Left cardiac atrium (tissue), 4 donors: ENCODE data around the gene BRAT1. TPM values are rescaled to one million over a fixed set of nuclear protein-coding genes. Genes with fewer than 3 reads are reported as not detected.
"Not testable (repeated sequence)": the region's sequence is repeated elsewhere in the genome, so short reads cannot be mapped to it uniquely, and the experiment has no call there.

Experiments
- ATAC-seq, 2 donors: fragments of 200-7000 bp; cut with Tn5 transposase; one replicate each; pipeline ENCODE4 v1.9.1; 2020; ENCODE audit warnings: mild to moderate bottlenecking in 2 of 2, moderate library complexity in 2 of 2
- DNase-seq: peaks from one replicate; pipeline ENCODE4 v3.0.0-alpha.2; 2020
- intact Hi-C, 2 donors: fragments of 100-400 bp; cut with DNase I; formaldehyde crosslinking; loops; one replicate each; pipeline versions ENCODE4 v1.14.1 to v1.15.1; 2022 to 2023
- long read RNA-seq: library from polyadenylated mRNA; unstranded; transcript quantifications from one replicate; pipeline ENCODE4 v2.0.0, GENCODE V29; 2021
- total RNA-seq, 2 donors: library from RNA; stranded (reverse); fragmentation: NEBNext Ultra II Directional; extraction: Animal tissue kit (Norgen Biotek cat#: 25700); gene quantifications; one replicate each; pipeline ENCODE4 v1.2.1, GENCODE V29; 2021
- donor health status: DM: no; HTN: yes; CAD: no.
- donor health status: DM: no; HTN: yes; CAD: no; lungs with severe emphysema.
- donor health status: DM: yes; HTN: yes; CAD: no.
- donor health status: Dilated cardiomyopathy.

The BRAT1 gene
- total RNA-seq: 10 to 100 TPM; 14.6 to 17.6 TPM
- long read RNA-seq, transcript BRAT1-201 (14 exons, 2,915 nt): major isoform, 37 of 92 reads
- long read RNA-seq, partial matches to known transcripts: 24 of 92 reads
- long read RNA-seq, other reads (novel, unspliced or antisense): 31 of 92 reads

DNA sequence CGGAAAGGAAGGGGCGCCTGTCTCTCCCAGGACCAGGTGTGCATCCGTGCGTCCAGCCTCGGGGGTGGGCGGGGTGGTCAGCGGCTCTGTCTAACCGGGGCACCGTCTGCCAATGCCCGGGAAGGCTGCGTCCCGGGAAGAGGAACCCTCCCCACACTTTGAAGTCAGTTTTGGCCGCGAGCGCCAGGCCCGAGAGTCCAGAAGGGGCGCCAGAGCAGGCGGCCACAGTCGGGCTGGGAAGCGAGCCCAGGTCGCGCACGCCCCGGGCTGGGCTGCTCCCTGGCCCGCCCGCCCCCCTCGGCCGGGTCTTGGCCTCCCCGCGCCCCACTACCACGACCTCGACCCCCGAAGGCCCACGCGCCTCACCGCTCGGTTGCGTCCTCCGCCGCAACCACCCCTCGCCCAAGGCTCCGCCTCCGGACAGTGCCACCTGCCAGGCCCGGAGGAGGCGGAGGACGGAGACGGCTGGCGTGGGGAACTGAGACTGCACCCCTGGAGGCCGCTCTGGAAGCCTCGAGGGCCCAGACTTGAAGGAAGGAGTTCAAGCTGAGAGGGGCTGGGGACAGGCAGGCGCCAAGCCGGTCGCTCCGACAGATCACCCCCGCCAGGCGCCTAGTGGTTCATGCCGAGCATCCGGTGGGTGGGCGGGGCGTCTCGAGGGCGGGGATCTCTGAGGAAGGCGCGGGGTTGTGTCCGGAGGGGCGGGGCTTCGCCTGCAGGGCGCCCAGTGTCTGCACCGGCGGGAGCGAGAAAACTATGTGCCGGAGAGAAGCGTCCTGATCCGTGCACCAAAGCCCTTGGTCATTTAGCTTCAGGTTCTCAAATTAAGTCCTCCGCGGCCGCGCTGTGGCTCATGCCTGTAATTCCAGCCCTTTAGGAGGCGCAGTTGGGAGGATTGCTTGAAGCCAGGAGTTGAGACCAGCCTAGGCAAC lies at the start of gene BRAT1:
TSS of gene BRAT1 (minus strand) at position 404 of the 932 bp plus-strand sequence. CDS start 1,093 bp downstream, outside the sequence.
- DNase-seq: peak; percentile 98
- peak; percentile 91 to 94 for ATAC-seq
- intact Hi-C loops: no loop called here

DNA sequence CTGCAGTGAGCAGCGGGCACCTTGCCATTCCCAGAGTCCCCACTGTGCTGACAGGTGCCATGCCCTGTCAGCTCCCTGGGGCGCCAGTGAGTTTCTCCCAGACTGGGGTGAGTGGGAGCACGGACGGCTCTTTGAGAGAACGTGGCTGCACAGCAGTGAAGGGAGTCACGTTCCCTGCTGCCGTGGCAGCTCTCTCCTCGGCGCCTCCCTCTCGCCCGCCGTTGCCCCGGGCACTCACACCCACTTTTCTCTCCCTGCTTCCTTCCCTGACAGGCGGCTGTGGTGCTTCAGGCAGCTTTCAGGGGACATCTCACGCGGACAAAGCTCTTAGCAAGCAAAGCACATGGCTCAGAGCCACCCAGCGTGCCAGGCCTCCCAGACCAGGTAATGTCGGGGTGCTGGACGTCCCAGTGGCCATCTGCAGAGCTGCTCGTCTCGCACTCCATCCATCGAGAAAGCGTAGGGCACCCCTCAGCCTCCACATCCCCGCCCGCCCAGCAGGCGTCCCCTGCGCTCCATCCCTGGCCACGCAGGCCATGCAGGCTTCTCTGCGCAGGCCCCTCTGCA lies 49.4 kb upstream of the BRAT1 start:
- intact Hi-C loops: loop anchor here in 1 of 2 donors (5.0 kb wide), 1 partner anchor 37 kb away; no protein-coding TSS in a partner anchor
- ATAC-seq: peak; percentile 34 to 42
- DNase-seq: peak; percentile 47

DNA sequence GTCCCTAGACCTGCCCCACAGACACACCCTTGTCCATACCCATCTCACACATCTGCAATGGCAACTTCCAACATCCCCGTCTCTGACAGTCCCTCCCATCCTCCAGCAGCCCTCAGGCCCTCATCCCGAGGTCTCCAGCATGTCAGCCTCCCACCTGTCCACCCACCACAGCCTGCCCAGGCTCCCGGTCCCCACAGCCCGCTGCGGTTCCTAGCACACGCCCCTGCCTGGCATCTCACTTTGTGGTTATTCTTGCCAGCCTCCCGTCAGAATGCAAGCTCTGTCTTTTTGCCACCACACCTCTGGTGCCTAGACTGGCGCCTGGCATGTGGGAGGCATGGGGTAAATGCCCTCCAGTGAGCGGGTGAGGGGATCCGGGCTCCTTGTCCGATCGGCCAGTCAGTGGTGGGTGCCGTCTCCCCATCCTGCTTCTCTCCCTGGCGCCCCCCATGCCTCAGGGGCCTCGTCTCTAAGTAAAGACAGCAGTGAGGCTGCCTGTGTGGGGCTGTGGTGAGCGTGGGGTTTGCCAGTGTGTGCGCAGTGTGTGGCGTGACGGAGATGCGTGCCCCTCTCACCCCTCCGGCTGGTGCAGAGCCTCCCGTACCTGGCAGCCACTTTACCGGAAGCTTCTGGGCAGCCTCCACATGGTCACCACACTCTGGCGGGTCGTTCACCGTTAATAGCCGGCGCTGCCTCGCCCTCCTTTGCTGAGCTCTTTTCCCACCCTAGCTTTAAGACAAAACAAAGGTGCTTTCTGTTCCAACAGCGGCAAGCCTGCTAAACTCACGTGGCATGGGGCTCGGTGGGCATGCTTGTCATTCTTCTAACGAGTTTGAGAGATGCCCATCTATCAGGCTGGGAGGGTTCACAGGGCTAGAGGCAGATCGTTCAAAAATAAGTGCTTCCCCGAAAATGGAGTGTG lies 48.0 kb upstream of the BRAT1 start:
- ATAC-seq (no peak), DNase-seq (no peak)
- intact Hi-C loops: loop anchor here in 1 of 2 donors (5.0 kb wide), 1 partner anchor 36 kb away; no protein-coding TSS in a partner anchor

DNA sequence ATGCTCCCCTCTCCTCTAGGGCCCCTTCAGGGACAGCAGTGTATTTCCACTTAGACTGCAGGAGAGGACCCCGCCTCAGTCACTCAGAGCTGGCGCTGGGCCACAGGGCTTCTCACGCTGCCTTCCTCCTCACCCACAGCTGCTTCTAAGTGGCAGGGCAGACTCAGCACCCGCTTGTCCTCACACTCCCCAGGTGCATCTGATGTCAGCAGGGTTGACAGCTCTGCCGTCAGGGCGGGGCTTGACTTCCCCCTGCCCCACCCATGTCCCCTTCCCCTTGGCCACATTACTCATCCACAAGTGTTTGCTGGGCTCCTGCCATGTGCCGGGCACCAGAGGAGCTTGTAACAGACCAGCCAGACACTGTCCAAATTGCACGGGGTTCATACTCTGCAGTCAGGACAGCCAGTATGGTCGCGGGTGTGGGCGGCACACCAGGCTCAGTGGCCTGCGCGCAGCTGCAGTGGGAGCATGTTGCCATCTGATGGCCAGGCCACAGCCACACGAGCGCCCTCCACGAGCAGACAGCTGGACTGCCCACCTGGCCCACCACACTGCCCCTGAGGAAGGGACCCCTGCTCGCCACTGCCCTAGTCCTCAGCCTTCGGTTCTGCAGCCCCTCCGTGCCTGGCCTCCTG lies 47.2 kb upstream of the BRAT1 start:
- ATAC-seq (peak in 1 of 2 donors; percentile 33), DNase-seq (no peak)
- intact Hi-C loops: loop anchor here in 1 of 2 donors (5.0 kb wide), 1 partner anchor 35 kb away; no protein-coding TSS in a partner anchor

DNA sequence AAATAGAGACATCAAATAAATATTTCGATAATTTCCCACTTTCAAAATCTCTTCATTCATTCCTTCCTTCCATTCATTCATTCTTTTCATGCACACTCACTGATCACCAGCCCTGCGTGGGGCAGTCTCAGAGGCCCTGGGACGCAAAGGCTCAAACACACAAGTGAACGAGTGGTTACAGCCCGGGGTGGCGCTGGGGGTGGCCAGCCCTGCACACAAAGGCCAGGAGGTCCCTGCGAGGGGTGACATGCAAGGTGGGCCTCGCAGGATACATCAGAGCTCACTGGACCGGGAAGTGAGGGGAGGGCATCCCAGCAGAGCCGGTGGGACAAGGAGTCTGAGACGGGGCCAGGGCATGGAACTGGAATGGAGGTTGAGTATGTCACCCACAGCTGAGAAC lies 46.6 kb upstream of the BRAT1 start:
- intact Hi-C loops: loop anchor here in 1 of 2 donors (5.0 kb wide), 1 partner anchor 35 kb away; no protein-coding TSS in a partner anchor
- no peak for DNase-seq
- ATAC-seq: no peak

DNA sequence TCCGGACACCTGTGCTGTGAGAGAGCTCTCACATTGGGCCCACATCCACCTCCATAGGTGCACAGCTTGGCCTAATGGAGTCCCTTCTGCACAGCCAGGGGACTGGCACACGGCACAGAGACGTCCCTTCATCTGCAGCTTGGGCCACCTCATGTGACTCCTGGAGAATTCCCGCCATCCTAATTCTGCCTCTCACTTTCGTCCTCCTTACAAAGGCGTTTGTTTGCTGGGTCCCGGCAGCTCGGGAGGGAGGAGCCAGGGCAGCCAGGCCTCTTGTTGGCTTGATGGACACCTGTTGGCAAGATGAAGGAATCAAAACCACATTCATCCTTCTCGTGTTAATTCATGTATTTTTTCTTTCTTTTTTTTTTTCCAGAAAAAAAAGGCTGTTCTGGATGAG lies 45.7 kb upstream of the BRAT1 start:
- ATAC-seq: no peak

DNA sequence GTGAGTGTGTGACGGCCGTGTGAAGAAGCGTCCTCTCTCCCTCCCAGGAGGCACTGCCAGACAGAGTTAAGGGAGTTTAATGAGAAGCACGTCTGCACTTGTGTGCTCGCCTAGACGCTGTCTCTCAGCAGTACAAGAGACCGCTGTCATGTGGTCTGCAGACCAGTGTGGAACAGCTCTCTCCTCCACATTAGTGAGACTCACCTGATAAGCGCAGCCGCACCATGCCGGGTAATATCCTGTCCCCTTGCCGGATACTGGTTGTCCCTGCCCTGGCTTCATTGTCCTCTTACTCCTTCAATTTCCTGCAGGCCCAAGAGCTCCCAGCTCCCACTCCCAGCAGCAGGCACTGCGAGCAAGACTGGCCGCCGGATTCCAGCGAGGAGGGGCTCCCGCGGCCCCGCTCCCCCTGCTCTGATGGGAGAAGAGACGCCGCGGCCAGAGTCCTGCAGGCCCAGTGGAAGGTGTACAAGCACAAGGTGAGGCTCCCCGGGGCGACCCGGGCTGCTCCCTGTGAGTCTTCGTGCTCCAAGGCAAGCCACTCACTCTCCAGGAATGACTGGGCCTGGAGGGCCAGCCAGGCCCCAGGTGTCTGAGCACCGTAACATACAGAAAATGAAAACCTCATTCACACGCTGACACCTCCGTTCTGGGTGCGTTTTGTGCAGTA lies 43.0 kb upstream of the BRAT1 start:
- intact Hi-C loops: no loop called here
- ATAC-seq: no peak
- no peak for DNase-seq

More for the DNA sequence above, 45.7 kb upstream of the BRAT1 start:
- DNase-seq: no peak
- intact Hi-C loops: loop anchor here in 1 of 2 donors (5.0 kb wide), 1 partner anchor 34 kb away; no protein-coding TSS in a partner anchor

DNA sequence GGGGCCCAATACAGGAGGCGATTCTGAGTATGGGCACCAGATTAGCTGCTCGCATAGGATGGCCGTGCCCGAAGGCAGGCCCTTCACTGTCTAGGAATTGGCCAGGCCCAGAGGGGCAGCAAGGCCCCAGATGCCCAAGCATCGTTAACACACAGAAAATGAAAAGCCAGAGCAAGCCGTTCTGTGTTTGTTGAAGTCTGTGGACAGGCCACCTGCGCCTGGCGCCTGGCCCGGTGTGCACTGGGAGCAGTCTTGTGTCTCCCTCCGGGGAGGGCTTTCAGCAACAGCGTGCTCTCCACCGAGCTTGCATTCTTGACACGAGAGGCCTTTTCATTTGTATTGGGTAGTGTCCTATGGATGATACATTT lies 41.9 kb upstream of the BRAT1 start:
- no peak for DNase-seq
- intact Hi-C loops: no loop called here
- ATAC-seq: no peak

DNA sequence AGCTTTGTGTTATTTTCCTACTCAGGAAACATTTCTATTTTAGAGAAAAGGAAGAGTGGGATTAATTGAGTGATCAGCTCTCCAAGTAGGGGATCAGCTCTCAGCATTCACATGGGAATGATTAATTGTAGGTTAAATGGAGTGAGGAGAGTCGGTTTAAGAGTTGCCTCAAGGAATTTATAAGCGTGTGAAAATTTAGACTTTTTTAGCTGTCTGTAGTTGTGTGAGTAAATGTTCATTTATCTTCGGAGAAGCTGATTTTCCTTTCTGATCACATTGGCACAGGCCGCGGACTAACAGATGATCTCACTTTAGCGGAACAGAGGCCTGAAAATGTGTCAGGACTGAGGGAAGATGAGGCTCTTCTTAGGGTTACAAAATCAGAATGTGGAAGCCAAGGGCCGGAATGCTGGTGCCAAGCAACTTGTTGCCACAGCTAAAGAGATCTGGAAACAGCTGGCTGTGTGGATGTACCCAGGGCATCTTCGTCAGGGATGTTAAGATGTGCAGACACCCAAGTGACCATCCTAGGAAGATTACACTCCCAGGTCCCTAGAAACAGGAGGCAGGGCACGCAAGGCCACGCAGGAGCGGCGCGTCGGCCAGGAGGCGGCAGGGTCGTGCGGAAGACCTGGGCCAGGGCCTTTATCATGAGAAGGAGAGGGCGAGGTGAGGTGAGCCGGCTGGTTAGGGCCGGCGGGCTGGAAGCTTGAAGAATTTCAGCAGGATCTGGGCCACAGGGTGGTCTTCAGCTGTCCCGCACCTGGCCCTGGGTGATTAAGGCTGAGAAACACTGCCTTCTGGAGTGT lies 41.3 kb upstream of the BRAT1 start:
- intact Hi-C loops: no loop called here
- no peak for ATAC-seq
- no peak for DNase-seq

DNA sequence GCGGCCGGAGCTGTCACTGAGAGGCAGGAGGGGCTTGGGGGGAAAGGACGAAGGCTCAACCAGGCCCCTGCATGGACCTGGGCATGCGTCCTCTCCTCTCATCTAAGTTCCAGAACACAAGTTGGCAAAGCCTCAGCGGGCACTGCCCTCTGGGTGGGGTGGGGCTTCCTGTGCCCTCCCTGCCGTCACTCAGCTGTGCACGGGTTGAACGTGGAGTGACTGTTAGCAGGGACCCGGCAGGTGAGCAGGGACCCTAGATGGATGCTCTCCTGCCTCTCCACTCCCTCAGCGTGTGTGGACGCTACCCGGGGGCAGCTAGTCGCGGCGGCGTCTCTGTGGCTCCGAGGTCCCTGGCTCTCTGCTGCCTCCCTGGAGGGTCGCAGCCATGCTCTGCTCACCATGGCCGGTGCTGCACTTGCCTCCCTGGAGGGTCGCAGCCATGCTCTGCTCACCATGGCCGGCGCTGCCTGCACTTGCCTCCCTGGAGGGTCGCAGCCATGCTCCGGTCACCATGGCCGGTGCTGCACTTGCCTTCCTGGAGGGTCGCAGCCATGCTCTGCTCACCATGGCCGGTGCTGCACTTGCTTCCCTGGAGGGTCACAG lies 40.0 kb upstream of the BRAT1 start:
- intact Hi-C loops: no loop called here
- no peak for DNase-seq
- no peak for ATAC-seq

DNA sequence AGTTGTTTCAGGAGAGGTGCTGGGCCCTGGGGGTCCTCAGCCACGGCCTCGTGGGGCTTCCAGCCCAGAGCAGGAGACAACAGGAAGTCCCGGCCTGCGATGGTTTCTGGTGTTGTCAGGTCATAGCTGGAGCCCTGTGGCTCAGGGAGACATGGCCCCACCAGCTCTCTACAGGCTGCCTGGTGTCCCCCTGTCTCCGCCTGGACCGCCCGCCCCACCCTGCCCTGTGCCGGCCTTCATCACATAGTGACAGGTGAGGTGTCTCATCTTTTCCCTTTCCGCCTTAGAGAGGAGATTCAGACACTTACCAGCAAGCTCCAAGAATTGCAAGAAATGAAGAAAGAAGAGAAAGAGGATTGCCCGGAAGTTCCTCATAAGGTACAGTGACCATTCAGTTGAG lies 39.3 kb upstream of the BRAT1 start:
- ATAC-seq (no peak), DNase-seq (no peak)
- intact Hi-C loops: no loop called here

DNA sequence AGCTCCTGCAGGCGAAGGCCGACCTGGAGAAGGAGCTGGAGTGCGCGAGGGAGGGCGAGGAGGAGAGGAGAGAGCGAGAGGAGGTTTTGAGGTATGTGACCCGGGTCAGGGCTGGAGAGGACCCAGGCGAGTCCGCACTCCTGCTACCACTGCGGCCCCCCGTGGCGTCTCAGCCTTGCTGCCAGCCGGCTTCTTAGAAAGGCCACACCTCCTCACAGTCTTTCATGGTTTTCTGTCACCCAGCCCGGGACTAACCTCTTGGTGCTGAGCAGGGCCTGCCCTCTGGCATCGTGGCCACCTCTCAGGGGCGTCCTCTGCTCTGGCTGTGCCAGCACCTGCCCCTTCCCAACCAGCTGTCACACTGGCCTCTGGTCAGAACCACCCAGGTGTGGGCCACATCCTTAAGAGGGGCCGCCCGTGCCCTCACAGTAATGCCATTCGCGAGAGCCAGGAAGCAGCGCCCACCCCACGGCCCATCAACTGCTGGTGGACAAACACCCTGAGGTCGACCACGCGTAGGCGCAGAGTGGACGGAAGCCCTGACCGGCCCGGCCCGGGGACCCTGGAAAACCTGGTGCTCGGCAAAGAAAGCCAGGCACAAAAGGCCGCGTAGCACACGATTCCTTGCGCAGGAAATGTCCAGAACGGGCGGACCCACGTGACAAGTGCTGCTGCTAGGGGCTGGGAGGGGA lies 37.9 kb upstream of the BRAT1 start:
- intact Hi-C loops: no loop called here
- ATAC-seq (no peak), DNase-seq (no peak)

DNA sequence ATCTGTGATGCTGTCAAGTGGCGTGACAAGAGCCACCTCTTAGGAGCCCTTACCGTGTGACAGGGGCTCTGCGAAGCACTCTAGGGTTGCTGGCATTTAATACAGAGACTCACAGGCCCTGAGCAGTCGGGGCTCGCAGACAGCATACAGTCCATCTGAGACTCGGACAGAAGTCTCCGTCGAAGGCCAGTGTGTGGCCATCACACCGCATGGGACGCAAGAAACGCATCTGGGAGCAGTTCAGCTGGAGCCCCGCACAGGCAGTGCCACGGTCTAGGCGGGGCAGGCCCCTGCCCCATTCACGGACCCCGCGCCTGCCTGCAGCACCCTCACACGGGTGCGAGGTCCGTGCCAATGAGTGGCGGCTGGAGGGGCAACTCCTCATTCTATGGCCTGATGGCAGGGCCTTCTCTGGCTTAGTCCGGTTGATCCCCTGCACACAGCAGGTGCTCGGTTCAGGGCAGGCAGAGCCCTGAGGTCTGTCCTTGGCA lies 37.1 kb upstream of the BRAT1 start:
- intact Hi-C loops: no loop called here
- ATAC-seq (no peak), DNase-seq (no peak)

DNA sequence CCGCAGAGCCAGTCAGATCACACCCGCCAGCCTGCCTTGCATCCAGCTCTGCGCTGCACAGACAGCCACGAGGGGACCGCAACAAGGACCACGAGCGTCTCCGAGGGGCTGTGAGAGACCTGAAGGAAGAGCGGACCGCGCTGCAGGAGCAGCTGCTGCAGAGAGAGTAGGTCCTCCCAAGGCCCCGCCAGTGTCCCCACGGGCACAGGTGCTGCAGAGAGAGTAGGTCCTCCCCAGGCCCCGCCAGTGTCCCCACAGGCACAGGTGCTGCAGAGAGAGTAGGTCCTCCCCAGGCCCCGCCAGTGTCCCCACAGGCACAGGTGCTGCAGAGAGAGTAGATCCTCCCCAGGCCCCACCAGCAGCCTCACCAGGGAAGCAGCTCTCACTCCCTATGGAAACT lies 34.6 kb upstream of the BRAT1 start:
- DNase-seq, ATAC-seq, intact Hi-C loops: not testable (repeated sequence)

DNA sequence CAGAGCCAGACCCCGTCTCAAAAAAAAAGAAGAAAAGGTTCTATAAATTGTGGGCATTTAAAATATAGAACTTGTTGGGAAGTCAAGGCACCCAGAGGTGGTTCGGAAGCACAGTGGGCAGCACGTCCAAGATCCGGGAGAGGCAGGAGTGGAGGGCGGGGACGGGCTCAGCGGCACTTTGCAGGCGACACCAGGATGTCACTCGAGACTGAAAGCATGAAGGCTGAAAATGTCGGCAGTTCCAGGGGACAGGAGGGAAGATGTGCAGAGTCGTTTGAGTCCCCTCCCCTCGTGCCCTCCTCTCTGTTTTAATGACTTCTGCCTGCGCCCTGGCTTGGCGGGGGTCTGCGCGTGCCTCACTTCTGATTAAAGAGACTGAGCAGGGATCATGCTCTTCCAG lies 34.0 kb upstream of the BRAT1 start:
- intact Hi-C loops: no loop called here
- DNase-seq (no peak), ATAC-seq (no peak)

DNA sequence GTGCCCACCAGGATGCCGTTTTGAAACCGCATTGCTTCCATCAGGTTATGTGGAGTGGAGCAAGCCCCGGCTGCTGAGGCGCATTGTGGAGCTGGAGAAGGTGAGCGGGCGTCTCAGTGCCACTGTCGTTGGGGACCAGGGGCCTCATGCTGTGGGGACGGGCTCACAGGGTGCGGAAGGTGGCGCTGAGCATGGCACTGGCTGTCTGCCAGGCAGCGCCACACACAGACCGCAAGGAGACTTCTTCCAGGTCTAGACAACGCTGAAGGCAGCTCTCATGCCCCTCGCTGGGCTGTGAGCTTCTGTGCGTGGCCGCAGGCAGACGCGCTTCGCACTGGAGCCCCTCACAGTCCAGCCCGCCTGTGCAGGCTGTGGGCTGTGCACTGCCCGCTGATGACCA lies 32.5 kb upstream of the BRAT1 start:
- no peak for ATAC-seq
- intact Hi-C loops: no loop called here
- no peak for DNase-seq
